Measurements from ENCODE around the gene CLEC10A. TPM values are rescaled to one million over a fixed set of nuclear protein-coding genes. Genes with fewer than 3 reads are reported as not detected.

Gene CLEC10A
- total RNA-seq, 1 donor from 2014 or later: not detected

DNA sequence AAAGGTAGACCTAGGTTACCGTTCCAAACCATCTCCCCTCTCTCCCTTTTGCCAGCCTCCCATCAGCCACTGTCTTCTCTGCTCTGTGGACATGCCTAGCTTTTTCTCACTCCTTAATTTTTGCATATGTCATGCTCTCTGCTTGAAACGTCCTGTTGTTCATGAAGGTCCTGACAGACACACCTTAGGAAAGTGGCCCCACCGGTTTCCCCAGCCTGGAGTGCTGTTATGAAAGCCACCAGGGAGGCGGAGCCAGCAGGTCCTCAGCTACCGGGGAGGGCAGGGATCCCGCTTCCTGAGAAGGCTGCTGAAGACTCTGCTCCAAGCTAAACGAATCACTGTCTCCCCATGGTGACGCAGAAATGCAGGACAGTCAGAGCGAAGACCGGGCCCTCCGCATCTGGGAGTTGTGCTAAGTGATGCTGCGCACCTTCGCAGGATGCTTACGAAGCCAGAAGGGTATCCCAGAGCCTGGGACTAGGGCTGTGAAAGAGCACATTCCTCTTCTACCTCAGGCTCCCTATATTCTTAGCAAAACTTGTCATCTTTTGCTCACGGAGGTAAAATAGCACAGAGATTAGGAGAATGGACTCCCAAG is 33.8 kb downstream of the CLEC10A start:
- H3K36me3 Mint-ChIP-seq: no peaks in the 10 kb centered on the region
- peak; percentile 57 to 73 for DNase-seq (ENCODE audit: low spot score in 2 of 2, unreplicated experiment in 2 of 2)
- H3K27me3 Mint-ChIP-seq (ENCODE audit: low read depth): peaks cover 25% of the 10 kb centered on the region
- peak overlapping the region; percentile 65 for H3K4me3 Mint-ChIP-seq
- no peaks in the 10 kb centered on the region for H3K9me3 Mint-ChIP-seq
- peaks cover 47% of the 10 kb centered on the region for H3K4me1 Mint-ChIP-seq
- H3K27ac Mint-ChIP-seq: peak overlapping the region; percentile 96
- TF ChIP-seq, protein P1, sequence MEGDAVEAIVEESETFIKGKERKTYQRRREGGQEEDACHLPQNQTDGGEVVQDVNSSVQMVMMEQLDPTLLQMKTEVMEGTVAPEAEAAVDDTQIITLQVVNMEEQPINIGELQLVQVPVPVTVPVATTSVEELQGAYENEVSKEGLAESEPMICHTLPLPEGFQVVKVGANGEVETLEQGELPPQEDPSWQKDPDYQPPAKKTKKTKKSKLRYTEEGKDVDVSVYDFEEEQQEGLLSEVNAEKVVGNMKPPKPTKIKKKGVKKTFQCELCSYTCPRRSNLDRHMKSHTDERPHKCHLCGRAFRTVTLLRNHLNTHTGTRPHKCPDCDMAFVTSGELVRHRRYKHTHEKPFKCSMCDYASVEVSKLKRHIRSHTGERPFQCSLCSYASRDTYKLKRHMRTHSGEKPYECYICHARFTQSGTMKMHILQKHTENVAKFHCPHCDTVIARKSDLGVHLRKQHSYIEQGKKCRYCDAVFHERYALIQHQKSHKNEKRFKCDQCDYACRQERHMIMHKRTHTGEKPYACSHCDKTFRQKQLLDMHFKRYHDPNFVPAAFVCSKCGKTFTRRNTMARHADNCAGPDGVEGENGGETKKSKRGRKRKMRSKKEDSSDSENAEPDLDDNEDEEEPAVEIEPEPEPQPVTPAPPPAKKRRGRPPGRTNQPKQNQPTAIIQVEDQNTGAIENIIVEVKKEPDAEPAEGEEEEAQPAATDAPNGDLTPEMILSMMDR (IDR thresholded peaks at IDR 0.05; ENCODE audit: unreplicated experiment): peak; percentile 17

DNA sequence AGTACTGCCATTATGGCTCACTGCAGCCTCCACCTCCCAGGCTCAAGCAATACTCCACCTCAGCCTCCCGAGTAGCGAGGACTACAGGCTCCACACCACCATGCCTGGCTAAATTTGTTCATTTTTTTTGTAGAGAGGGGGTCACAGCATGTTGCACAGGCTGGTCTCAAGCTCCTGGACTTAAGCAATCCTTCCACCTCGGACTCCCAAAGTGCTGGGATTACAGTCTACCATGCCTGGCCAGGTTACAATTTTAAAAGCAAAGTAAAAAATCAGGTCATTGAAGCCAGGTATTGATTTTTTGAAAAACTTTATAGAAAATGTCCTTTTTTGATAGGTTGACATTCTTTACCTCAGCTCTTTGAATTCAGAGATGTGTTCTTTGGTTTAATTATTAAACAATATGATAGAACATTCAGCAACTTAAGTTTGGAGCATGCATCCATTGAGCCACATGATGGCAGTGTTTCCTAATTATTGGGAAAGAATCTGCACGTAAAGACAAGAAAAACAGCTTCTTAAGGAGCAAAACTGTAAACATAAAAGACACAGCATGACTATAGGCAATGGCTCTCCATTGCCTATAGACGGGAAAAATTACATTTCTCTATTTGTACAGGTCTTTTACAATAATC is 34.4 kb downstream of the CLEC10A start:
- TF ChIP-seq, protein P1 (IDR thresholded peaks at IDR 0.05; ENCODE audit: unreplicated experiment): peak; percentile 76
- H3K27me3 Mint-ChIP-seq (ENCODE audit: low read depth): peaks cover 25% of the 10 kb centered on the region
- H3K27ac Mint-ChIP-seq: peak overlapping the region; percentile 96
- H3K36me3 Mint-ChIP-seq: no peaks in the 10 kb centered on the region
- H3K4me1 Mint-ChIP-seq: peaks cover 47% of the 10 kb centered on the region
- H3K9me3 Mint-ChIP-seq: no peaks in the 10 kb centered on the region
- no peak for DNase-seq (ENCODE audit: low spot score in 2 of 2, unreplicated experiment in 2 of 2)
- peak overlapping the region; percentile 65 for H3K4me3 Mint-ChIP-seq

DNA sequence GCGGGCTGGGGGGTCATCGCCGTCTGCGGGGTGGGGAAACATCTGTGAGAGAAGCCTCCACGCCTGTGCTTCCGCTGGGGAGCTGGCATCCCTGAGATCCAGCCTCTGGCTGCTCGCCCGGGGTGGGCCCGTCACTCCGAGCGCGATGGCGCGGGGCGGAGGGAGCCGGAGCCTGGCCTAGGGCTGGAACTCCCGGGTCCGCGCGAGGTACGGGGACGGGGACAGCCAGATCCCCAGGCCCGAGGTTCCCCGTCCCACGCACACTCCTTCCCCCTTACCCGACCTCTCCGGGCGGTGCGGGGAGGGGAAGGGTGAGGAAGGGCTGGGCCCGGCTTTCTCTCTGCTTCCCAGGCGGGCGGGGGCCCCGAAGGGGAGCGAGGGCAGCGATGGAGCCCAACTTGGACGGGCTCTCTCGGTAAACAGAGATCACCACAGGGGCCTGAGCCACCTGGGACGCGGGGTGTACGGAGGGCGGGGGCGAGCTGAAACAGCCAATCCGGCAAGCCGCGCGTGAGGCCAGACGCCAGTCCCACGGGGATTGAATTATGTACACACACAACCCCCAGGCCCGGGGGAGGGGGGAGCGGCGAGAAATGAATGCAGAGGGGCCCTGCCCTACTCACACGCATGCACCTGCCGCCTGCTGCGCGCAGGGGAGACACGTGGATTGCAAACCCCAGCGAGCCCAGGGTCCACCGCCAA is 36.4 kb downstream of the CLEC10A start, which contains the start of gene SLC16A11:
Gene SLC16A11 (minus strand): TSS at position 596 of the 702 bp plus-strand sequence. CDS start 579 bp downstream, at position 17.
- H3K27me3 Mint-ChIP-seq (ENCODE audit: low read depth): peaks cover 25% of the 10 kb centered on the region
- H3K9me3 Mint-ChIP-seq: no peaks in the 10 kb centered on the region
- TF ChIP-seq, protein P1 (IDR thresholded peaks at IDR 0.05; ENCODE audit: unreplicated experiment): no peak
- H3K36me3 Mint-ChIP-seq: no peaks in the 10 kb centered on the region
- peak in 1 of 2 experiments; percentile 60 for DNase-seq (ENCODE audit: low spot score in 2 of 2, unreplicated experiment in 2 of 2)
- H3K4me1 Mint-ChIP-seq: peaks cover 41% of the 10 kb centered on the region
- peak within 1 kb of the TSS; percentile 66 for H3K4me3 Mint-ChIP-seq
- H3K27ac Mint-ChIP-seq: no peak within 1 kb of the TSS

- Mint-ChIP-seq H3K27ac (no peak overlapping the region), H3K4me1 (peaks cover 45% of the 10 kb centered on the region), H3K27me3 (ENCODE audit: low read depth) (peaks cover 25% of the 10 kb centered on the region), H3K36me3 (no peaks in the 10 kb centered on the region), H3K4me3 (peak overlapping the region; percentile 66), H3K9me3 (no peaks in the 10 kb centered on the region)
- DNase-seq (ENCODE audit: low spot score in 2 of 2, unreplicated experiment in 2 of 2): no peak
- TF ChIP-seq, protein P1 (IDR thresholded peaks at IDR 0.05; ENCODE audit: unreplicated experiment): no peak
These were observed 36.9 kb downstream of the CLEC10A start for GRCh38 chr17:7043182-7043496.

GRCh38 chr17:7042501-7043181 is 37.4 kb downstream of the CLEC10A start:
- H3K36me3 Mint-ChIP-seq: no peaks in the 10 kb centered on the region
- TF ChIP-seq, protein P1 (IDR thresholded peaks at IDR 0.05; ENCODE audit: unreplicated experiment): no peak
- peaks cover 25% of the 10 kb centered on the region for H3K27me3 Mint-ChIP-seq (ENCODE audit: low read depth)
- peak overlapping the region; percentile 66 for H3K4me3 Mint-ChIP-seq
- no peaks in the 10 kb centered on the region for H3K9me3 Mint-ChIP-seq
- no peak for DNase-seq (ENCODE audit: low spot score in 2 of 2, unreplicated experiment in 2 of 2)
- peak overlapping the region; percentile 59 for H3K27ac Mint-ChIP-seq
- H3K4me1 Mint-ChIP-seq: peaks cover 45% of the 10 kb centered on the region

Measured in mesothelial cell of epicardium (in vitro differentiated cells).